ENCODE data around the gene TNFSF13B. TPM values are rescaled to one million over a fixed set of nuclear protein-coding genes. Genes with fewer than 3 reads are reported as not detected.

Gene TNFSF13B
- total and polyA plus RNA-seq, 2 donors (not counting 3 experiments of a cell fraction or from before 2014, with no cell fraction given) = 0.18 to 1.2 TPM

- no peaks in the 10 kb centered on the region for H3K36me3 ChIP-seq (ENCODE audit: control insufficient read depth in 2 of 2, extremely low read depth in 1 of 2, insufficient read depth in 2 of 2, low read length in 2 of 2)
- TF ChIP-seq MYC (IDR thresholded peaks at IDR 0.05; ENCODE audit: low read depth, low read length) (no peak), CTCF (IDR thresholded peaks at IDR 0.05; ENCODE audit: extremely low read depth in 1 of 2, insufficient read depth in 1 of 2, low read depth in 1 of 2, low read length in 2 of 2) (no peak), POLR2A (IDR thresholded peaks at IDR 0.05; ENCODE audit: low read depth, low read length) (no peak)
- ChIA-PET CTCF (interaction anchor here (1.1 kb wide), 1 partner anchor 10 kb away, joined by 3 read pairs; no protein-coding TSS in a partner anchor), POLR2A (no interaction called here)
- H3K27ac ChIP-seq (ENCODE audit: insufficient read depth, low read depth, low read length) = no peak overlapping the region
- no peak overlapping the region for H2AFZ ChIP-seq (ENCODE audit: low read depth, low read length)
- H3K4me2 ChIP-seq (ENCODE audit: insufficient read depth, low read length) = no peak overlapping the region
- no peaks in the 10 kb centered on the region for H3K27me3 ChIP-seq (ENCODE audit: control insufficient read depth in 2 of 2, insufficient read depth in 2 of 2, low read length in 2 of 2)
- H3K9ac ChIP-seq (replicated peaks; ENCODE audit: extremely low read depth, insufficient read depth, low read length) = no peak overlapping the region
- BruUV-seq (replicated peaks) = no TSS peak
- FAIRE-seq (no peak), DNase-seq (ENCODE audit: low read depth, low spot score) (no peak)
- H3K4me1 ChIP-seq (ENCODE audit: control insufficient read depth, extremely low read depth, insufficient read depth, low read length) = no peaks in the 10 kb centered on the region
- no peaks in the 10 kb centered on the region for H3K9me3 ChIP-seq (replicated peaks; ENCODE audit: control insufficient read depth, insufficient read depth, low read length)
- intact Hi-C loops (cut with micrococcal nuclease) (no loop called here), dilution Hi-C loops (cut with MboI; ENCODE audit: extremely low pct_ligation_motif_present, low sequenced_read_pairs) (no loop called here)
- H3K79me2 ChIP-seq (ENCODE audit: control insufficient read depth, insufficient read depth, low read length) = no peaks in the 10 kb centered on the region
- H3K9me1 ChIP-seq (replicated peaks; ENCODE audit: control insufficient read depth, extremely low read depth, insufficient read depth, low read length) = no peaks in the 10 kb centered on the region
- H3K4me3 ChIP-seq (replicated peaks in 1 of 3; ENCODE audit: insufficient read depth in 1 of 3, low read depth in 1 of 3, low read length in 3 of 3) = no peak overlapping the region
- no peaks in the 10 kb centered on the region for H4K20me1 ChIP-seq (replicated peaks; ENCODE audit: control insufficient read depth, extremely low read depth, insufficient read depth, low read length)
These were observed 12.4 kb downstream of the TNFSF13B start for GRCh38 chr13:108281901-108282300.

GRCh38 chr13:108283110-108283509 is 13.6 kb downstream of the TNFSF13B start:
- H3K79me2 ChIP-seq (ENCODE audit: control insufficient read depth, insufficient read depth, low read length) = no peaks in the 10 kb centered on the region
- no peak for DNase-seq (ENCODE audit: low read depth, low spot score)
- H3K9me3 ChIP-seq (replicated peaks; ENCODE audit: control insufficient read depth, insufficient read depth, low read length) = no peaks in the 10 kb centered on the region
- H3K4me2 ChIP-seq (ENCODE audit: insufficient read depth, low read length) = no peak overlapping the region
- CTCF ChIA-PET = no interaction called here
- H3K4me1 ChIP-seq (ENCODE audit: control insufficient read depth, extremely low read depth, insufficient read depth, low read length) = no peaks in the 10 kb centered on the region
- dilution Hi-C loops (cut with MboI; ENCODE audit: extremely low pct_ligation_motif_present, low sequenced_read_pairs) = no loop called here
- no peak overlapping the region for H2AFZ ChIP-seq (ENCODE audit: low read depth, low read length)
- no peak overlapping the region for H3K27ac ChIP-seq (ENCODE audit: insufficient read depth, low read depth, low read length)
- no peaks in the 10 kb centered on the region for H4K20me1 ChIP-seq (replicated peaks; ENCODE audit: control insufficient read depth, extremely low read depth, insufficient read depth, low read length)
- POLR2A ChIA-PET = no interaction called here
- no peaks in the 10 kb centered on the region for H3K27me3 ChIP-seq (ENCODE audit: control insufficient read depth in 2 of 2, insufficient read depth in 2 of 2, low read length in 2 of 2)
- no peak for FAIRE-seq
- BruUV-seq (replicated peaks) = no TSS peak
- TF ChIP-seq FOS (IDR thresholded peaks at IDR 0.05; ENCODE audit: borderline replicate concordance, insufficient read depth, low read length) (no peak), POLR2AphosphoS5 (IDR thresholded peaks at IDR 0.05; ENCODE audit: insufficient read depth, low read depth, low read length) (no peak)
- no peak overlapping the region for H3K9ac ChIP-seq (replicated peaks; ENCODE audit: extremely low read depth, insufficient read depth, low read length)
- no peaks in the 10 kb centered on the region for H3K9me1 ChIP-seq (replicated peaks; ENCODE audit: control insufficient read depth, extremely low read depth, insufficient read depth, low read length)
- no peak overlapping the region for H3K4me3 ChIP-seq (replicated peaks in 1 of 3; ENCODE audit: insufficient read depth in 1 of 3, low read depth in 1 of 3, low read length in 3 of 3)
- H3K36me3 ChIP-seq (ENCODE audit: control insufficient read depth in 2 of 2, extremely low read depth in 1 of 2, insufficient read depth in 2 of 2, low read length in 2 of 2) = no peaks in the 10 kb centered on the region
- intact Hi-C loops (cut with micrococcal nuclease) = no loop called here
